T1000 (cell line): ENCODE measurements around the gene CACNG5.

Source experiments
- DNase-seq: peaks from one replicate; lab custom pipeline; 2025; ENCODE audit warnings: mixed read lengths; lab: John Stamatoyannopoulos, UW

Gene CACNG5

DNA sequence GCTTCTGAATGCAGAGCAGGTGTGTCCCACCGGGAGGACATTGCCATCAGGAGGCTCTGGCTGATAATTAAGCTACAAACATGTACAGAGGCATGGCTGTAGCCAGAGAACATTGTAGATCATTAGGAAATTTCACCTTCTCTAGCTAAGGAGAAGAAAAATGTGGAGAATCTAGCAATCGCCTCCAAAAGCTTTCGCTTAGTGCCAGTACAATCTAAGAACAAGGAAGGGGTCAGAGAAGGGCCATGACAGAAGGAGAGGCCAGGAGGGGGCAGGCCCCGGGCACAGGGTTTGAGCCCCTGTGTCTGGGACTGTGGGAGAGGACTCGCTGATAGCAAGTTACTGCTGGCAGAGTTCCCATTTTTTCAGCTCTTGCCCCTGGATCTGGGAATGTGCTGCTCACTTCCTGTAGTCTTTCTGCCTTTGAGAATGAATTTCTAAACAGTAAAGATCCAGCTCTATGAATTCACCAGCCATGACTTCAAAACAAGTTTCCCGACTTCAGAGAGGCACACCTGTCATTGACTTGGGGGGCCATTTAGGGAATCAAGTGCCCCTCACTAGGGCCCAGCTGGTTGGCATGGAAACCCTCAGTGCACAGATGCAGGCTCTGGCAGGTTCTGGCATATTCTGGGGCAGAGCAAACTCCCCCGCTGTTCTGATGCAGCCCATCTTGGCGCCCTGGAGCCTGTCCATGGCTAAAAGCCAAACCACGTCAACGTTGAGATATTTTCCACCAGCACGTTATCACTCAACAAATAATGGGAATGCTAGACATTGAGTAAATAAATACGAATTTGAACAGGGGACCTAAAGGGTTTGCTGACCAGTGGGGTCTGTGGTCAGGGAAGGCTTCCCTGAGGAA lies 70.1 kb downstream of the CACNG5 start:
- DNase-seq: peak; percentile 26

DNA sequence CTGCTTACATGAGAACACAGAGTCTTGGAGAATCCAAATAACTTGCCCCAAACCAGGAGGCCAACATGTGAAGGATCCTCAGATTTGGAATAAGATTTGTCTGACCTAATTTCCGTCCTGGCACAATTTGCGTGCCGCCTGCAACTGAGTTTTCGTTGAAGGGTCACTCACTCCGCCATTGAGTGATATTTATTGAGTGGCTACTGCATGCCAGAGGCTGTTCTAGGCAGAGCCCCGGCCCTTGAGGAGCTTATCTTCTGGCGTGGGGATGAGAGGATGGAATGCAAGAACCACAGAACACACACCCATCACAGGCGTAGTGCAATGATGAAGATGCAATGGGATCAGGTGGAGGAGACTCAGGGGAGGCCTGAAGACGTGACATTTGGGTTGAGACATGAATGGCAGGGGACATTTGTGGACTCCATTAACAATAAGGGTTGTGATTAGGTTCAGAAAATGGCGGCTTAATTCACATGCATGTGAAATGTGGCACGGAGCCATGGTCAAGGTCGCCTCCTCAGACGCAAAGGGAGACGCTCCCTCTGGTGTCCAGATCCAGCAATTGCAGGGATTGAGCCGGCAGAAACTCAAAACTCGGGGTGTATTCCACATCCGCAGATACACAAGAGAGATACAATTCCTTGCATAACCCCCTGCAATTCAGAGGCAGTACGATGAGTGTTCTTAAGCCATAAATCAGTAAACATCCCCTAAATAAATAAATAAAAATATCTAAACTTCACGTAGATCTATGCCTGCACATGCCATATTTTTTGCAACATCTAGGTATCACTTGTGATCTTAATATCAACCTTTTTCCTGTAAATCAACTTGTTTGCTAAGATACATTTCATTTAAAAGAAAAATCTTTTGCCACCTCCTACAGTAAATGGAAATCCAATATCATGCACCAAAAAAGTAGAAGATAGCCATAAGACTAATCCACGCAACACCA lies 71.7 kb downstream of the CACNG5 start:
- peak; percentile 34 for DNase-seq

DNA sequence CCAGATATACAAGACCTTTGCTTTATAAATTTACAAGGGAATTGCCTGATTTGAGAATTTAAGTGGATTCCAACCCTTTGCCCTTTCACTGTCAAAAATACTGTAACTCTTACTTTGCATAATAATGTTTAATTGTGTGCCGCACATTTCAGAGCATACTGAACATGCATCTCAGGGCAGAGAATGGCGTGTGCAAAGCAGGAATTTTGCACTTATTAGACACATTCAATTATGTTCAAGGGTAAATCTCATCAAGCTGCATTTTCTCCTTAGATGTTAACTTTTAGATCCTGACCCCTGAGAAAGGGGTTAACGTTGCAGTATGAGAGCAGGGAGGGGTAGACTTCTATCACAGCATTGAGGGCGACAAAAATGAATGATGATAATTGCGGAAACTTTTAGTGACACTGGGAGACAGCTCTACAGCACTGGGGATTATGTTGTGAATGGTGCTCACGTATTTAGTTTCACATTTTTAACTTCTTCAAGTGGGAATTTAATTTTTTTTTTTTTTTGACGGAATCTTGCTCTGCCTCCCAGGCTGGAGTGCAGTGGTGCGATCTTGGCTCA lies 75.0 kb downstream of the CACNG5 start:
- no peak for DNase-seq

DNA sequence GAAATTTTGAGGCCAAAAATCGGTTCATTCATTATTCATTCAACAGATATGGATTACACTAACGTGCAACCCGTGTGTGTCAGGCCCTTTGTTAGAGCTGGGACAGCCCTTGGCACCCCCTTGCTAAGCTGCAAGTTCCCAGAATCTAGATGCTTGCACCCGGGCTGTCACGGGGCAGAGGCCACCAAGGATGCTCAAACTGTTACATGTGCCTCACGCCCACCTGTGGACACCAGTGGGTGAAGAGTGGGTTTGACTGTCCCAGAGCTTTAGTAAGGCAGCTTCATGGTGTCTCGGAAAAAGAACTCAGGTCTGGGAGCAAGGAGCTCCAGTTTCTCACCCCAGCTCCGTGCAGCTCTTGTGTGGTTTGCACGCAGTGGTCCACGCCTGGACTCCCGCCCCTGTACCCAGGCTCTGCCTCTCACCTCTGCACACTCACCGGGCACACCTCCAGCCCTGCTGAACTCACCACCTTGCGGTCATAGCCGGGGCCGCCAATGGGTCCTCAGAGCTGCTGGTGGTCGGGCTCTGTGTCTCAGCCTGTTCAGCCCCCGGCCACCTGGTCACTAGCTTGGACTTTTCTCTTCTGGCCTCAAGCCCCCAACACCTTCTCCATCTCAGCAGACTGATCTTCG lies 75.9 kb downstream of the CACNG5 start:
- DNase-seq: no peak

DNA sequence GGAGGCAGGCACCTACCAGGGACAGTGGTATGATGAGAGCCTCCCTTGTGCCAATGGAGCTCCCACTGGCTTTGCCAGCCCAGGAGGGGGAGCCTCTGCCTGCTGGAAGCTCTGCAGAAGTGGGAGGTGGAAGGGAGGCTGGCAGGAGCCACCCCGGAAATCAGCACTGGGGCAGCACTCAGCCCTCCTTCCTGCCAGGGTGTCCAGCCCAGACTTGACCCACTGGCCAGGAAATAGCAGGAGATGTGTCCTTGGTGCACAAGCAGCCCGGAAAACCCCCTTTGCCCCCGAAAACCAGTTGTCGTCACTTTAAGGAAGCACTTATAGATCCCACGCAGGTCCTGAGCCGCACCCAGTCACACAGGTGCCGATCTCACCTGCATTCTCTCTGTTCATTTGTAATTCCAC lies 80.3 kb downstream of the CACNG5 start:
- DNase-seq: no peak

DNA sequence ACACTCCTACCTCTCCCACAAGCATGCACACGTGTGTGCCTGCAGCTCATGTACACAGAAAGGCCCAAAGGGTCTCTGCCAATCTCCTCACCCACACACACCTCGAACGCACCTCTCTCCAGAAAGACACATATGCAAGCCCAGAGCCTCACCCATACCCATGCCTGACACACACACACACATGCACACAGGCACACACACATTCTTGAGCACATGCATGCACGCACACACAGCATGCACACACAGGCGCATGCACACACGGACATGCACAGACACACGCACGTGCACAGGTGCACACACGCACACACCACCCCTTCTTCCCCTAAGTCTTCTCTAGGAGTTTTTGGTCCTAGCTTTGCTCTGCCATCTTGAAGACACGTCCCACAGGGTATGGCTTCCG lies 80.9 kb downstream of the CACNG5 start:
- no peak for DNase-seq

DNA sequence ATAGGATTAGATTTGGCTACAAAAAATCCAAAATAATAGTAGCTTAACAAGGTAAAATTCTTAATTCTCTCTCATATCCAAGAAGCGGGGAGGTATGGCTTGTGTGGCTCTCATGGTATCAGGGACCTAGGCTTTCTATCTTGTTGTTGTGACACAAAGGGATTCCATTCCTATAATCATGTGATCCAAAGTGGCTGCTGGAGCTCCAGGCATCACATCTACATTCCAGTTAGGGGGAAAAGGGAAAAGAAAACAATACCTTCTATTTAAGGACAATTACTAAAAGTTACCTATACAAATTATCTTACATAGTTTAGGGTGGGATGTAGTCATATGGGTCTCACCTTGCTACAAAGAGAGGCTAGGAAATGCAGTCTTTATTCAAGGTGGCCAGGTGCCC lies 82.0 kb downstream of the CACNG5 start:
- no peak for DNase-seq

DNA sequence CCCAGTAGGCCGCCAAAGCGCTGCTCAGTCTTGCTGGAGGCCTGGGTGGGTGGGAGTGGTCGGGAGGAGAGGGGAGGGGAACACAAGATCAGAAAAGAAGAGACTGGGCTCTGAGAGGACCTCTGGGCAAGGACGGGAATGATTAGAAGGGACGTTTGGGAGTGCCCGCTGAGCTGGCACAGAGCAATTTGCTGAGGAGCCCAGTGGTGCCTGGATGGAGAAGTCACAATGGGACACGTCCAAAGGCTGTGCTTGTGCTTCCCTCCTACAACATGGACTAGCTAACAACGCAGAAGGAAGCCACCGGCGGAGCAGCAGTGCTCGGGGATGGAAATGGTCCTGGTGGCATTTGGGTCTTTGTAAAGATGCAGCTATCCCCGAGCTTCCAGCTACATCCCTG lies 84.0 kb downstream of the CACNG5 start:
- DNase-seq: no peak

DNA sequence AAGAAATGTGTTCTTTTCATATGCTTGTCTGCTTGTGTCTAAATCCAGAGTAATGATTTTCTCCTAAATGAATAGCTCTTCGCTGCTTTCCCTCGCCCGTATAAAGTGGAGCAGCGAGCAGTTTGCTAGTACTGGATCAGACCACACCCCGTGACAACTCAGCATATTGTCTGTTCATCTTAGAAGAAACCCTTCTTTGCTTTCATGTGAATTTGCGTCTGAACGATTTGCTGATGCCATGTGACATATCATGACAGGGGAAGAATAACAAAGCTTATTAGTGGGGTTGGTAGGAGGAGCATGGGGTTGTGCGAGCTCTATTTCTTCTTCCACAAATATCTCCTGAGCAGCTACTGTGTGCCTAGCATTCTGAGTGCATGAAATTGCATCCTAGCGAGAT lies 85.5 kb downstream of the CACNG5 start:
- DNase-seq: no peak

DNA sequence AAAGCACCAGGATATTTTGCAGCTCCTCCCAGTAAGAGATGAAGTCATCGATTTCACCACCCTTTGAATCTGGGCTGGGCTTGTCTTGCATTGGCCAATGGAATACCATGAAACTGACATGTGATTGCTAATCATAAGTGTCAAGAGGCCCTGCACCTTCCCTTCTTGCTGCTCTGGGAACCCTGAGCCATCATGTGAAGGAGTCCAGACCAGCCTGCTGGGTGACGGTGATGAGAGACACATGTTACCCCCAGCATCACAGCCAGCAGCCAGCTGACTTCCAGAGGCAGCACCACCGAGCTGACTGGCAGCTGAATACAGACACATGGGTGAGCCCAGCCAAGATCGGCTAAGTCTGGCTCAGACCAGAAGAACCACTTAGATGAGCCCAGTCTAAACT lies 86.0 kb downstream of the CACNG5 start:
- no peak for DNase-seq

DNA sequence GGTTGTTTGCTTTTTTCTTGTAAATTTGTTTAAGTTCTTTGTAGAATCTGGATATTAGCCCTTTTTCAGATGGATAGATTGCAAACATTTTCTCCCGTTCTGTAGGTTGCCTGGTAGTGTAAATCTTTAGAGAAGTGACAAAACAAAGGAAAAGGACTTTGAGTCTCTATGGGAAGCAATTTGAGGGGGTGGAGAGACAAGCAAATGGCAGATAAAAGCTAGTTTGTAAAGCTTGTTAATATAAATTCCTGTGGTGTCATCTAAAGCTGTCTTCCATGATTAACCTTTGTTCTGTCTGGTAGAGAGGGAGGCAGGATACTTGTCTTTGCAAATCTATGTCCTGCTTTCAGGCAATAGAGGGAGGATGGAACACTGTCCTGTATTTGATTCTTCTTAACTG lies 89.0 kb downstream of the CACNG5 start:
- no peak for DNase-seq

DNA sequence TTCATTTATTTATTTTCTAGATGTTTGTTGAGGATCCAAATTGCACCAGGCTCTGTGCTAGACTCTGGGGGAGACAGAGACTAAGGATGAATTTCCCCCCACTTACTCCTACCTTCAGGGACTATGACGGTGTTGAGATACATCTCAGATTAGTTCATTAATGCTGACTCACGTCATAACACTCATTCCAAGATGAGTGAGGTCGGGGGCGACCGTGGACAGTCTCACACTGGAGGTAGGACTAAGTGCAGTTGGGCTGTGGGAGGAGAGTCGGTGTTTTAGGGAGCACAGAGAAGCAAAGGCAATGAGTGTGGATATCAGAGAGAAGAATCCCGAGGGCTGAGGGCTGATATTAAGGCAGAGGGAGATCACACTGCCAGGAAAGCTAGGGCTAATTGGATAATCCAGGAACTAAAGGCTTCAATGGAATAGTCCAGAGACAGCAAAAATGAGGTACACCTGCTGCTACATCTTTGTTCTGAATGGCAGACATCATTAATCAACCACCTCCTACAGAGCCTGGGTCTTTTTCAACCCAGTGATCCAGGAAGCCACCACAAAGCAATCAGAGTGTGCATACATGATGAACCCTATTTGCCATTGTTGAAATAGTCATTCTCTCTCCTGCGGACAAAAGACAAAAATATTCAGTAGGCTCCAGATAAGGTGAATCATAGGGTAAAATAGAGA lies 91.0 kb downstream of the CACNG5 start:
- DNase-seq: no peak

DNA sequence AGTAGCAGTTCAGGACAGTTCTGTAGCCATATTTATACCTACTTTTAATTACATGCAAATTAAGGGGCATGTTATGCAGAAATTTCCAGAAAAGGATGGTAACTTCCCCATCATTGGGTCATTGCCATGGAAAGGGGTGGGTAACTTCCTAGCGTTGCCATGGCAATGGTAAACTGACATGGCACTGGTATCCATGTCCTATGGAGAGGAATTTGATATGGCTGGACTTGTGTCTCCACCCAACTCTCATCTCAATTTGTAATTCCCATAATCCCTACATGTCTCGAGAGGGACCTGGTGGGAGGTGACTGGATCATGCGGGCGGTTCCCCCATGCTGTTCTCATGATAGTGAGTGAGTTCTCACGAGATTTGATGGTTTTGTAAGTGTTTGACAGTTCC lies 94.0 kb downstream of the CACNG5 start:
- DNase-seq: no peak

DNA sequence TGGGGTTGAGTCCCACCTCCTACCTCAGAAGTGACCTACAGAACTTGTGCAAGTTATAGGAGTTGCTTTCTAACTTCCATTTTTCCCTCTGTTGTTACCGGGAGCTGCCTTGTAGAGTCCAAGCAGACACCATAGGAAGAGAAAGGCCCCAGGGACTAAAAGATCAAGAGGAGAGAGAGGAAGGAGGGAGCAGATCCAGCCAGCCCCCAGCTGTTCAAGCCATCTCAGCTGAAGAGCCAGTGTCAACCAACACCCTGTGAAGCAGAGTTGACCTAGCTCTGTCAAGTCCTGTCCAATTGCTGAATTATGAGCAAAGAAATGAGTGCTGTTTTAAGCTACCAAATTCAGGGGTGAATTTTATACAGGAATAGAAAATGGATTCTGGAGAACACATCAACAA lies 94.7 kb downstream of the CACNG5 start:
- DNase-seq: no peak

DNA sequence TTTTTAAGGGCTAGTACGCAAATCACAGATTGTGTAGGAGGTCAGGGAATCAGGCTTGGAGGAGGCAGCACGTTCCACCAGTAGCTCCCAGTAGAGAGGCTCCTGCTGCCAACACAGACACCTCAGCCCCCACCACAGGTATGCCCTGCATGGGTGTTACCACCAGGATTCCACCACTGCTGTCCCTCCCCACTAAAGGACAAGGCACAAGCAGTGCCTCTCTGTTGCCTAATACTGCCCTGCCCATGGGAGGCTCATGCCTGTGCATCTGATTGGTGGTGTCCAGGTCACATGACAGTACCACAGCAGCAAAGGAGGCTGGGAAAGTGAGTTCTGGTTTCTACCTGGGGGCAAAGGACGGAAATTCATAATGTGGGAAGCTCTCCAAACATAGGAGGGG lies 96.0 kb downstream of the CACNG5 start:
- DNase-seq: no peak

DNA sequence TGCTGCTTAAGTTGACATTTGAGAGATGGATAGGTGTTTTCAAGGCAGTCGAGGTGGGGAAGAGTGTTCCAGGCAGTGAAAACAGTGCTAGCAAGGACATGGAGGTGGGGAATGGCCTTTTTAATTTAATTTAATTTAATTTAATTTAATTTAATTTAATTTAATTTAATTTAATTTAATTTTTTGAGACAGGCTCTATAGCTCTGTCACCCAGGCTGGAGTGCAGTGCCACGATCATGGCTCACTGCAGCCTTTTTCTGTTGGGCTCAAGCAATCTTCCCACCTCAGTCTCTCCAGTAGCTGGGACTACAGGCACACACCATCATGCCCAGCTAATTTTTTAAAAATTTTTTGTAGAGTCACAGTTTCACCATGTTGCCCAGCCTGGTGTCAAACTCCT lies 97.4 kb downstream of the CACNG5 start:
- no peak for DNase-seq

DNA sequence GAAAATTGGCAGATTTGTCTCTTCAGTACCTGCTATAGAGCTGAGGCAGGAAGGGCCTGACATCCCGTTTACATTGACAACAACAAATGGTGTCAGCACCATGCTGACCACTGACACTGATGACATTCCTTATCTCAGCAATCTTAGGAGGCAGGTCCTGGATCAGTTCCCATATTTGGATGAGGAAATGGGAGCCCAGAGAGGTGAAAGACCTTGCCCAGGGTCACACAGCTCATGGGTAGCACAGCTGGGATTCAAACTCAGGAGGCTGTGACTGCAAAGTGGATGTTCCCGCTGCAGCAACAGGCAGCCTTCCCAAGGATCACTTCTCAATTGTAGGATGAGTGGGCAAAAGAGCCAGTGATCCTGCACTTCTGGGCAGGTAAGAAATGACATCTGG lies 99.1 kb downstream of the CACNG5 start:
- no peak for DNase-seq
